Peyer's patch (tissue), 4 donors: ENCODE data around the gene CYP4F12. TPM values are rescaled to one million over a fixed set of nuclear protein-coding genes. Genes with fewer than 3 reads are reported as not detected.
A peak's percentile ranks its signal among the peaks of the same experiment; 100 is the strongest.
"Not testable (repeated sequence)": the region's sequence is repeated elsewhere in the genome, so short reads cannot be mapped to it uniquely, and the experiment has no call there.

Source experiments
- DNase-seq, 3 donors: peaks; one replicate each; pipeline ENCODE4 v3.0.0-alpha.2; 2017 to 2019
- H3K27ac ChIP-seq, 4 donors: fragments of 200-600 bp; sonication (generic); one replicate each; pipeline ENCODE4 v1.5.1; 2016 to 2019
- H3K27me3 ChIP-seq, 2 donors: fragments of 200-600 bp; sonication (generic); one replicate each; pipeline ENCODE4 v1.5.1; 2019
- H3K36me3 ChIP-seq, 3 donors: fragments of 200-600 bp; sonication (generic); one replicate each; pipeline ENCODE4 v1.5.1; 2016 to 2019
- H3K4me1 ChIP-seq, 4 donors: fragments of 200-600 bp; sonication (generic); one replicate each; pipeline ENCODE4 v1.5.1; 2016 to 2019
- H3K4me3 ChIP-seq, 4 donors: fragments of 200-600 bp; sonication (generic); 1 replicate in 3 of 4; 2 replicates in 1 of 4; pipeline ENCODE4 v1.5.1; 2016 to 2019; ENCODE audit warnings: mild to moderate bottlenecking in 1 of 4
- H3K9me3 ChIP-seq, 4 donors: fragments of 200-600 bp; sonication (generic); one replicate each; pipeline ENCODE4 v1.5.1; 2016 to 2019; ENCODE audit warnings: mild to moderate bottlenecking in 1 of 4
- CTCF ChIP-seq, 6 experiments: fragments of 450-650 bp in 4 of 6; fragments of 200-600 bp in 2 of 6; sonication (generic) in 1 of 6; IDR thresholded peaks; one replicate each; pipeline ENCODE4 v1.5.1; 2017 to 2019; ENCODE audit warnings: antibody characterized with exemption in 6 of 6, mild to moderate bottlenecking in 3 of 6, moderate library complexity in 1 of 6
- POLR2A ChIP-seq, 2 donors: fragments of 450-650 bp; IDR thresholded peaks; one replicate each; pipeline ENCODE4 v1.5.1; 2017; ENCODE audit warnings: antibody characterized with exemption in 2 of 2, mild to moderate bottlenecking in 2 of 2, moderate library complexity in 2 of 2
- total RNA-seq, 4 donors: library from RNA; depleted of rRNA; stranded (reverse); fragments of >200 nt; gene quantifications; one replicate each; pipeline ENCODE4 v1.1.0, GENCODE V29; 2016

The CYP4F12 gene
- total RNA-seq, 4 donors from 2014 or later, result 64.4 to 736 (median 551) TPM

GRCh38 chr19:15644066-15644741 is 28.7 kb upstream of the CYP4F12 start:
- no peak for DNase-seq
- Histone ChIP-seq H3K4me1 (peaks cover 0 to 19% (median 0%) of the 10 kb centered on the region in 4 donors), H3K36me3 (no peaks in the 10 kb centered on the region), H3K27ac (no peak overlapping the region), H3K4me3 (no peak overlapping the region), H3K27me3 (no peaks in the 10 kb centered on the region), H3K9me3 (no peaks in the 10 kb centered on the region)
- TF ChIP-seq POLR2A (IDR thresholded peaks at IDR 0.05) (no peak), CTCF (IDR thresholded peaks at IDR 0.05) (no peak)

DNA sequence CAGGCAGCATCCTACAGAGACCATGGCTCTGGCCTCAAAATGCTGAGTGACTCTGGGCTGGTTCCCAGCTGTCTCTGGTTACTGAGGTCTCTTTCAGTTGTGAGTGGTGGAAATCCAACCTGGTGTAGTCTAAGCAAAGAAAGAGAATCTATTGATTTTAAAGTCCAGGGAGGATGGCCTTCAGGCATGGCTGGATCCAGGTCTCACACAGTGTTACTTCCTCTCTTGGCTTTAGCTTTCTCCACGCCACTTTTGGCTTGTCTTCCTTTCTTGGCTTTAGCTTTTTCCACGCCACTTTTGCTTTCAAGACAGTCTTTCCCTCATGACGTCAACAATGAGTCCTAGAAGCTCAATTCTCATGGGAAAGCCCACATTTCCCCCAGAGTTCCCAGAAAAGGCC is 28.1 kb upstream of the CYP4F12 start:
- Histone ChIP-seq H3K4me1 (peaks cover 0 to 19% (median 0%) of the 10 kb centered on the region in 4 donors), H3K4me3 (no peak overlapping the region), H3K36me3 (no peaks in the 10 kb centered on the region), H3K27ac (no peak overlapping the region), H3K9me3 (no peaks in the 10 kb centered on the region), H3K27me3 (no peaks in the 10 kb centered on the region)
- no peak for DNase-seq
- TF ChIP-seq CTCF (IDR thresholded peaks at IDR 0.05) (no peak), POLR2A (IDR thresholded peaks at IDR 0.05) (no peak)

DNA sequence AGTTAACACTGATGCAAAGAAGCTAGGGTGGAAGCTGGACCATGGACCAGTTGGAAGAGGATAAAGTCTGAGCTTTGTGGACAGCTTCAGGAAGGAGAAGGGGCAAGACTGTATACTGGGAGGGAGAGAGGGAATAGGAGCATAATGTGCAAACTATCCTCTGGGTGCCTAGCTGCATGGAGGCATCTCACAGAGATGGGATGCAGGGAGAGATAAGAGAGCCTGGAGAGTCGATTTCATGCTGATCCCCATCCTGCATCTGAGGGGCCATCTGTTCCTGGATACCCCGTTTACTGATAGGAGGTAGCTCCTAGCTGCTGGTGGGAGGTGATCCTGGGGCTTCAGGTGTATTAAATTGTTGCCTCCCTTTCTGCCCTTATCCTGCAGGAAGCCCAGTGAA is 23.4 kb upstream of the CYP4F12 start:
- H3K4me1 ChIP-seq, result no peaks in the 10 kb centered on the region
- TF ChIP-seq CTCF (IDR thresholded peaks at IDR 0.05), result no peak
- TF ChIP-seq POLR2A (IDR thresholded peaks at IDR 0.05), result no peak
- no peak for DNase-seq
- H3K36me3 ChIP-seq, result no peaks in the 10 kb centered on the region
- no peak overlapping the region for H3K27ac ChIP-seq
- no peaks in the 10 kb centered on the region for H3K9me3 ChIP-seq
- no peaks in the 10 kb centered on the region for H3K27me3 ChIP-seq
- H3K4me3 ChIP-seq, result no peak overlapping the region

- H3K4me3 ChIP-seq, H3K4me1 ChIP-seq, H3K36me3 ChIP-seq, H3K9me3 ChIP-seq, H3K27me3 ChIP-seq, DNase-seq, H3K27ac ChIP-seq: not testable (repeated sequence)
Observed at GRCh38 chr19:15650123-15650522, 22.8 kb upstream of the CYP4F12 start.

DNA sequence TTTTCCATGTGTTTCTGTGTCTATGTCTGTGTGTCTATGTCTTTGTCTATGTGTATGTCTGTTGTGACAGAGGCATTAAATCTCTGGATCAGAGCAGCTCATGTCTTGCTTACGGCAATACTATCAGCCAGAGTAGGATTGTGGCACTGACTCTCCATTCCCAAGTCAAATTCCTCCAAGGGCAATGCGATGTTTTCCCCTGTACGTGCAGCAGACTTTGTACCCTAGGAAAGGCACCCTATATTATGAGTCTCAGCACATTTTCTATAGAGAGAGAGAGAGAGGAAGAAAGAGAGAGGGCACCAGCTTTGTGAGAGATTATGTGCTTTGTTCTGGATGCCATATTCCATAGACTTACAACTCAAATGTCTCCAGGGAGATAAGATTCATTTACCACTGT is 21.1 kb upstream of the CYP4F12 start:
- no peak for DNase-seq
- no peak for TF ChIP-seq POLR2A (IDR thresholded peaks at IDR 0.05)
- TF ChIP-seq CTCF (IDR thresholded peaks at IDR 0.05), result no peak

DNA sequence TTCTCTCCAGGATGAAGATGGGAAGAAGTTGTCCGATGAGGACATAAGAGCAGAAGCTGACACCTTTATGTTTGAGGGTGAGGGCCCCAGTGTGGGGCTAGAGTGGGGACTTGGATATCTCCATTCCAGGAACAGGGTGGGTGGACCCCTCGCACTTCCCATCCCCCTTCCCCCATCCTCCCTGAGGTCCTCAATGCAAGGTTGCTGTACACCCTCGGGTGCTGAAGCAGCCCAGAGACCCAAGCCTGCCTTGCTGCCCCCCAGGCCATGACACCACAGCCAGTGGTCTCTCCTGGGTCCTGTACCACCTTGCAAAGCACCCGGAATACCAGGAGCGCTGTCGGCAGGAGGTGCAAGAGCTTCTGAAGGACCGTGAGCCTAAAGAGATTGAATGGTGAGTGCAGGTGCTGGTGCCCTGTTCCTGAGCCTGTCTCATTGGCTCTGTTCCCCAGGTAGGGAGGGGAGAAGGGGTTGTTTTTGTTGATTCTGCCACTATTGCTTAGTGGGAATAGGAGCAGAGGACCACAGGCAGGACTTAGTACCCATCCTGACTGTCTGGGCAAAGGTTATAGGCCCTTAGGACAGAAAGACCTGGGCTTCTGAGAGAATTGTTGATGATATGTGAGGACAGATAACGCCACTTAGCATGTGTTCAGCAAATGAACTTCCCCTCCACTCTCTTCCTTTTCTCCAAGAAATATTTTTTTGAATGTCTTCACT is 20.2 kb upstream of the CYP4F12 start:
- H3K27ac ChIP-seq, result no peak overlapping the region
- H3K36me3 ChIP-seq, result no peaks in the 10 kb centered on the region
- no peak for DNase-seq
- H3K9me3 ChIP-seq, result no peaks in the 10 kb centered on the region
- no peak for TF ChIP-seq CTCF (IDR thresholded peaks at IDR 0.05)
- TF ChIP-seq POLR2A (IDR thresholded peaks at IDR 0.05), result no peak
- H3K4me3 ChIP-seq, result no peak overlapping the region
- no peaks in the 10 kb centered on the region for H3K27me3 ChIP-seq
- no peaks in the 10 kb centered on the region for H3K4me1 ChIP-seq

More for the DNA sequence above, 21.1 kb upstream of the CYP4F12 start:
- H3K36me3 ChIP-seq, result no peaks in the 10 kb centered on the region
- H3K9me3 ChIP-seq, result no peaks in the 10 kb centered on the region
- H3K4me3 ChIP-seq, result no peak overlapping the region
- no peaks in the 10 kb centered on the region for H3K4me1 ChIP-seq
- H3K27me3 ChIP-seq, result no peaks in the 10 kb centered on the region
- H3K27ac ChIP-seq, result peak overlapping the region in 1 of 4 donors; percentile 12
